Activated naive CD8-positive, alpha-beta T cell treated with anti-CD3 and anti-CD28 coated beads, Interleukin-2, amount 10 ng/mL, durations not matched to agents 7 days and 5 days (primary cell): ENCODE data around the gene PKD1. TPM values are rescaled to one million over a fixed set of nuclear protein-coding genes. Genes with fewer than 3 reads are reported as not detected.

Source experiments
- ATAC-seq: fragments of 150-1000 bp; cut with Tn5 transposase; one replicate; pipeline ENCODE4 v1.10.0; 2021; ENCODE audit warnings: low read depth, moderate library complexity
- POLR2A ChIA-PET: fragments of 350-600 bp; sonication (Branson Sonifier 250); formaldehyde crosslinking; loops from one replicate; lab custom pipeline; 2021; ENCODE audit warnings: antibody characterized with exemption; lab: Charles Lee
- DNase-seq: peaks from one replicate; pipeline ENCODE4 v3.0.0; 2021
- H3K27ac Mint-ChIP-seq: one replicate; pipeline ENCODE4 v1.8.0; 2022; ENCODE audit warnings: mild to moderate bottlenecking, mixed read lengths
- H3K27me3 Mint-ChIP-seq: one replicate; pipeline ENCODE4 v1.8.0; 2022; ENCODE audit warnings: mild to moderate bottlenecking, moderate library complexity, mixed read lengths
- H3K36me3 Mint-ChIP-seq: one replicate; pipeline ENCODE4 v1.8.0; 2021; ENCODE audit warnings: mild to moderate bottlenecking, mixed read lengths
- H3K4me1 Mint-ChIP-seq: one replicate; pipeline ENCODE4 v1.8.0; 2021; ENCODE audit warnings: mixed read lengths
- H3K4me3 Mint-ChIP-seq: one replicate; pipeline ENCODE4 v1.8.0; 2022; ENCODE audit warnings: mild to moderate bottlenecking, moderate library complexity, mixed read lengths
- H3K9me3 Mint-ChIP-seq: one replicate; pipeline ENCODE4 v1.8.0; 2021; ENCODE audit warnings: mixed read lengths
- total RNA-seq, 2 experiments: library from RNA; stranded (reverse); gene quantifications; one replicate each; pipeline ENCODE4 v1.2.3, GENCODE V29; 2021

PKD1 gene
- total RNA-seq, 2 experiments from 2014 or later = 95.5 to 97.3 TPM

- Mint-ChIP-seq H3K4me1 (no peaks in the 10 kb centered on the region), H3K27ac (no peak overlapping the region), H3K9me3 (no peaks in the 10 kb centered on the region), H3K36me3 (peaks cover 3% of the 10 kb centered on the region), H3K27me3 (no peaks in the 10 kb centered on the region), H3K4me3 (no peak overlapping the region)
- POLR2A ChIA-PET = no interaction called here
- DNase-seq = no peak
- ATAC-seq = no peak
Observed at GRCh38 chr16:2061023-2061422, 74.7 kb downstream of the PKD1 start.

- DNase-seq = no peak
- H3K36me3 Mint-ChIP-seq = no peaks in the 10 kb centered on the region
Observed at GRCh38 chr16:2060346-2060745, 75.4 kb downstream of the PKD1 start.

GRCh38 chr16:2058872-2059271, 76.8 kb downstream of the PKD1 start:
- no peak for ATAC-seq
- no peaks in the 10 kb centered on the region for H3K36me3 Mint-ChIP-seq
- POLR2A ChIA-PET = no interaction called here
- DNase-seq = no peak
- H3K4me3 Mint-ChIP-seq = no peak overlapping the region
- H3K27ac Mint-ChIP-seq = no peak overlapping the region
- no peaks in the 10 kb centered on the region for H3K27me3 Mint-ChIP-seq
- H3K9me3 Mint-ChIP-seq = no peaks in the 10 kb centered on the region
- no peaks in the 10 kb centered on the region for H3K4me1 Mint-ChIP-seq

More at GRCh38 chr16:2060346-2060745, 75.4 kb downstream of the PKD1 start:
- Mint-ChIP-seq H3K27ac (no peak overlapping the region), H3K27me3 (no peaks in the 10 kb centered on the region), H3K4me1 (no peaks in the 10 kb centered on the region), H3K4me3 (no peak overlapping the region), H3K9me3 (no peaks in the 10 kb centered on the region)
- POLR2A ChIA-PET = no interaction called here
- ATAC-seq = no peak

GRCh38 chr16:2058420-2058819, 77.3 kb downstream of the PKD1 start:
- no peaks in the 10 kb centered on the region for H3K36me3 Mint-ChIP-seq
- ATAC-seq = no peak
- POLR2A ChIA-PET = no interaction called here
- no peaks in the 10 kb centered on the region for H3K9me3 Mint-ChIP-seq
- DNase-seq = no peak
- no peaks in the 10 kb centered on the region for H3K4me1 Mint-ChIP-seq
- H3K27me3 Mint-ChIP-seq = no peaks in the 10 kb centered on the region
- peak overlapping the region; percentile 10 for H3K27ac Mint-ChIP-seq
- H3K4me3 Mint-ChIP-seq = no peak overlapping the region

GRCh38 chr16:2057438-2057837, 78.3 kb downstream of the PKD1 start:
- Mint-ChIP-seq H3K27ac (no peak overlapping the region), H3K36me3 (no peaks in the 10 kb centered on the region), H3K4me1 (no peaks in the 10 kb centered on the region), H3K9me3 (no peaks in the 10 kb centered on the region), H3K4me3 (no peak overlapping the region), H3K27me3 (no peaks in the 10 kb centered on the region)
- POLR2A ChIA-PET = interaction anchor here (0.8 kb wide), 1 partner anchor 98 kb away, joined by 3 read pairs; the partner anchor contains the start of gene TRAF7
- DNase-seq = no peak
- ATAC-seq = no peak

GRCh38 chr16:2056681-2057407, 78.9 kb downstream of the PKD1 start:
- Mint-ChIP-seq H3K4me3 (no peak overlapping the region), H3K36me3 (no peaks in the 10 kb centered on the region), H3K4me1 (no peaks in the 10 kb centered on the region), H3K9me3 (no peaks in the 10 kb centered on the region), H3K27ac (no peak overlapping the region), H3K27me3 (no peaks in the 10 kb centered on the region)
- POLR2A ChIA-PET = interaction anchor here (0.8 kb wide), 1 partner anchor 98 kb away, joined by 3 read pairs; the partner anchor contains the start of gene TRAF7
- ATAC-seq = no peak
- no peak for DNase-seq

GRCh38 chr16:2056077-2056476, 79.6 kb downstream of the PKD1 start:
- POLR2A ChIA-PET = interaction anchor here (0.7 to 1.0 kb wide), 2 partner anchors 9 to 44 kb away, joined by 4 to 5 read pairs; partner anchors contain the start of genes NTHL1 and TSC2
- Mint-ChIP-seq H3K36me3 (peaks cover 2% of the 10 kb centered on the region), H3K4me3 (no peak overlapping the region), H3K27me3 (no peaks in the 10 kb centered on the region), H3K9me3 (no peaks in the 10 kb centered on the region), H3K4me1 (no peaks in the 10 kb centered on the region), H3K27ac (no peak overlapping the region)
- DNase-seq = no peak
- peak; percentile 37 for ATAC-seq

GRCh38 chr16:2054543-2055245, 81.0 kb downstream of the PKD1 start:
- H3K27ac Mint-ChIP-seq = no peak overlapping the region
- no peaks in the 10 kb centered on the region for H3K9me3 Mint-ChIP-seq
- ATAC-seq (no peak), DNase-seq (no peak)
- POLR2A ChIA-PET = no interaction called here
- no peaks in the 10 kb centered on the region for H3K4me1 Mint-ChIP-seq
- H3K4me3 Mint-ChIP-seq = no peak overlapping the region
- H3K27me3 Mint-ChIP-seq = no peaks in the 10 kb centered on the region
- peaks cover 2% of the 10 kb centered on the region for H3K36me3 Mint-ChIP-seq

- no peaks in the 10 kb centered on the region for H3K9me3 Mint-ChIP-seq
- H3K27ac Mint-ChIP-seq = no peak overlapping the region
- no peak for ATAC-seq
- POLR2A ChIA-PET = no interaction called here
- peaks cover 2% of the 10 kb centered on the region for H3K36me3 Mint-ChIP-seq
- no peak for DNase-seq
- H3K27me3 Mint-ChIP-seq = no peaks in the 10 kb centered on the region
- H3K4me1 Mint-ChIP-seq = peaks cover 1% of the 10 kb centered on the region
- no peak overlapping the region for H3K4me3 Mint-ChIP-seq
Observed at GRCh38 chr16:2053897-2054296, 81.8 kb downstream of the PKD1 start.

GRCh38 chr16:2053211-2053610, 82.5 kb downstream of the PKD1 start:
- Mint-ChIP-seq H3K9me3 (no peaks in the 10 kb centered on the region), H3K4me1 (peaks cover 8% of the 10 kb centered on the region), H3K4me3 (no peak overlapping the region), H3K36me3 (peaks cover 2% of the 10 kb centered on the region), H3K27me3 (no peaks in the 10 kb centered on the region), H3K27ac (no peak overlapping the region)
- DNase-seq (no peak), ATAC-seq (no peak)
- POLR2A ChIA-PET = no interaction called here

GRCh38 chr16:2048116-2048543, 87.6 kb downstream of the PKD1 start:
- ATAC-seq = peak; percentile 25
- Mint-ChIP-seq H3K9me3 (no peaks in the 10 kb centered on the region), H3K4me1 (peaks cover 13% of the 10 kb centered on the region), H3K27ac (peak overlapping the region; percentile 80), H3K4me3 (peak overlapping the region; percentile 94), H3K27me3 (no peaks in the 10 kb centered on the region), H3K36me3 (peaks cover 5% of the 10 kb centered on the region)
- POLR2A ChIA-PET = interaction anchor here (0.8 to 3.2 kb wide), 11 partner anchors 16 to 266 kb away, joined by 3 to 26 read pairs (median 4); partner anchors contain the start of genes NHERF2, NUBP2, RPS2 and SPSB3
- DNase-seq = no peak

- H3K27ac Mint-ChIP-seq = peak within 1 kb of the TSS; percentile 80
- POLR2A ChIA-PET = interaction anchor here (0.6 to 3.2 kb wide), 14 partner anchors 8 to 265 kb away, joined by 3 to 26 read pairs (median 4); partner anchors contain the start of genes NHERF2, NUBP2, RPS2 and SPSB3
- DNase-seq (peak; percentile 95), ATAC-seq (peak; percentile 89)
- peaks cover 5% of the 10 kb centered on the region for H3K36me3 Mint-ChIP-seq
- peaks cover 13% of the 10 kb centered on the region for H3K4me1 Mint-ChIP-seq
- H3K9me3 Mint-ChIP-seq = no peaks in the 10 kb centered on the region
- peak within 1 kb of the TSS; percentile 94 for H3K4me3 Mint-ChIP-seq
- H3K27me3 Mint-ChIP-seq = no peaks in the 10 kb centered on the region
Observed at GRCh38 chr16:2047330-2048115, 88.2 kb downstream of the PKD1 start, which contains the start of the genes NTHL1 and TSC2. Gene NTHL1, minus strand, starts transcription at chr16:2047834. Its CDS starts 11 bp downstream, at chr16:2047823. Gene TSC2, plus strand, starts transcription at chr16:2047985. Its CDS starts 631 bp downstream, at chr16:2048616.
